Endodermal cell (in vitro differentiated cells): ENCODE measurements around the gene LZTR1. TPM values are rescaled to one million over a fixed set of nuclear protein-coding genes. Genes with fewer than 3 reads are reported as not detected.

Experiments
- DNase-seq: peaks from one replicate; pipeline ENCODE4 v3.0.0-alpha.2; 2017
- H3K27ac ChIP-seq: 2 replicates; pipeline ENCODE4 v1.5.1; 2013; ENCODE audit warnings: mild to moderate bottlenecking, low read depth, low read length, moderate library complexity
- H3K27me3 ChIP-seq: 2 replicates; pipeline ENCODE4 v1.6.1; 2013; ENCODE audit warnings: mild to moderate bottlenecking, low read length, moderate library complexity; ENCODE audit not compliant: insufficient read depth, control insufficient read depth, poor library complexity, severe bottlenecking
- H3K36me3 ChIP-seq: 2 replicates; pipeline ENCODE4 v1.7.0; 2013; ENCODE audit warnings: mild to moderate bottlenecking, low read length, moderate library complexity; ENCODE audit not compliant: control insufficient read depth, insufficient read depth
- H3K4me1 ChIP-seq: one replicate; pipeline ENCODE4 v1.7.0; 2013; ENCODE audit warnings: low read length; ENCODE audit not compliant: control insufficient read depth, insufficient read depth
- H3K4me3 ChIP-seq: 2 replicates; pipeline ENCODE4 v1.5.1; 2013; ENCODE audit warnings: mild to moderate bottlenecking, low read length, moderate library complexity
- H3K9ac ChIP-seq: 2 replicates; pipeline ENCODE4 v1.6.1; 2013; ENCODE audit warnings: mild to moderate bottlenecking, low read length, moderate library complexity; ENCODE audit not compliant: poor library complexity, severe bottlenecking; ENCODE audit errors: extremely low read depth
- H3K9me3 ChIP-seq: 2 replicates; pipeline ENCODE4 v1.6.1; 2013; ENCODE audit warnings: mild to moderate bottlenecking, low read length, moderate library complexity; ENCODE audit not compliant: control insufficient read depth
- H3K27ac Mint-ChIP-seq: 2 replicates; pipeline ENCODE4 v1.8.0; 2020; ENCODE audit warnings: mixed read lengths
- H3K27me3 Mint-ChIP-seq: 2 replicates; pipeline ENCODE4 v1.8.0; 2021; ENCODE audit warnings: mild to moderate bottlenecking, mixed read lengths; ENCODE audit not compliant: insufficient read depth
- H3K36me3 Mint-ChIP-seq: 2 replicates; pipeline ENCODE4 v1.8.0; 2020; ENCODE audit warnings: low read depth, mixed read lengths
- H3K4me1 Mint-ChIP-seq: 2 replicates; pipeline ENCODE4 v1.8.0; 2020; ENCODE audit warnings: mixed read lengths
- H3K4me3 Mint-ChIP-seq: 2 replicates; pipeline ENCODE4 v1.8.0; 2020; ENCODE audit warnings: mild to moderate bottlenecking, moderate library complexity, mixed read lengths
- H3K9me3 Mint-ChIP-seq: 2 replicates; pipeline ENCODE4 v1.8.0; 2020; ENCODE audit warnings: mild to moderate bottlenecking, mixed read lengths
- WGBS, 2 experiments: methylation state at CpG; one replicate each; pipeline versions ENCODE4 v1.1.5 to v1.1.7; 2013; ENCODE audit warnings: missing lambda C conversion rate in 2 of 2, mixed read lengths in 1 of 2; ENCODE audit not compliant: insufficient coverage in 1 of 2, insufficient read length in 1 of 2; 5-methylcytosine and 5-hydroxymethylcytosine counted together
- total RNA-seq, 2 donors: library from RNA; stranded (reverse); fragmentation: NEBNext Ultra II Directional in 1 of 2; extraction: Animal tissue kit (Norgen Biotek cat#: 25700) in 1 of 2; gene quantifications; 2 replicates in 1 of 2; 3 replicates in 1 of 2; pipeline ENCODE4 v1.2.1, GENCODE V29; 2021
- TF ChIP-seq, protein P1 (sequence below): fragments of 200-600 bp; sonication (generic); conservative IDR thresholded peaks from 2 replicates; pipeline ENCODE4 v1.5.0; 2021; ENCODE audit warnings: antibody characterized with exemption, mild to moderate bottlenecking

LZTR1 gene
- total RNA-seq, 2 donors from 2014 or later = 56.5 to 73.2 TPM

DNA sequence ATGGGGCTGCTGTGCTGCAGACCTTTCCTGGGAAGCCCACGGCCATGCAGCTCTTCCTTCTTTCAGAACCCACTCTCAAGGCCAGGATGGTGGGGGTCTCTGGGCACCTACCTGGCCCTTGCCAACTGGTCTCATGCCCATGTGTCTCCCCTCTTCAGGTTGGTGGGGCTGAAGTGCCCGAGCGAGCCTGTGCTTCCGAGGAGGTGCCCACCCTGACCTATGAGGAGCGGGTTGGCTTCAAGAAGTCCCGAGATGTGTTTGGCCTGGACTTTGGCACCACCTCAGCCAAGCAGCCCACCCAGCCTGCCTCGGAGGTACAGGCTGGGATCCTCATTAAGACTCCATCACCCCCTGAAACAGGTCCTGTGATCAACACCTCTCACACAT, 10.0 kb downstream of the LZTR1 start:
- Histone ChIP-seq H3K27ac (no peak overlapping the region), H3K4me3 (no peak overlapping the region), H3K9me3 (no peaks in the 10 kb centered on the region), H3K4me1 (no peaks in the 10 kb centered on the region), H3K27me3 (no peaks in the 10 kb centered on the region), H3K36me3 (peaks cover 7% of the 10 kb centered on the region), H3K9ac (no peak overlapping the region)
- no peaks in the 10 kb centered on the region for H3K27me3 Mint-ChIP-seq
- H3K27ac Mint-ChIP-seq = no peak overlapping the region
- H3K36me3 Mint-ChIP-seq = peaks cover 26% of the 10 kb centered on the region
- no peak for DNase-seq
- H3K4me3 Mint-ChIP-seq = no peak overlapping the region
- H3K9me3 Mint-ChIP-seq = no peaks in the 10 kb centered on the region
- no peaks in the 10 kb centered on the region for H3K4me1 Mint-ChIP-seq
- WGBS, 2 experiments = 89 to 95% methylated on average over 3 to 7 of the region's 7 CpGs
- TF ChIP-seq, protein P1, sequence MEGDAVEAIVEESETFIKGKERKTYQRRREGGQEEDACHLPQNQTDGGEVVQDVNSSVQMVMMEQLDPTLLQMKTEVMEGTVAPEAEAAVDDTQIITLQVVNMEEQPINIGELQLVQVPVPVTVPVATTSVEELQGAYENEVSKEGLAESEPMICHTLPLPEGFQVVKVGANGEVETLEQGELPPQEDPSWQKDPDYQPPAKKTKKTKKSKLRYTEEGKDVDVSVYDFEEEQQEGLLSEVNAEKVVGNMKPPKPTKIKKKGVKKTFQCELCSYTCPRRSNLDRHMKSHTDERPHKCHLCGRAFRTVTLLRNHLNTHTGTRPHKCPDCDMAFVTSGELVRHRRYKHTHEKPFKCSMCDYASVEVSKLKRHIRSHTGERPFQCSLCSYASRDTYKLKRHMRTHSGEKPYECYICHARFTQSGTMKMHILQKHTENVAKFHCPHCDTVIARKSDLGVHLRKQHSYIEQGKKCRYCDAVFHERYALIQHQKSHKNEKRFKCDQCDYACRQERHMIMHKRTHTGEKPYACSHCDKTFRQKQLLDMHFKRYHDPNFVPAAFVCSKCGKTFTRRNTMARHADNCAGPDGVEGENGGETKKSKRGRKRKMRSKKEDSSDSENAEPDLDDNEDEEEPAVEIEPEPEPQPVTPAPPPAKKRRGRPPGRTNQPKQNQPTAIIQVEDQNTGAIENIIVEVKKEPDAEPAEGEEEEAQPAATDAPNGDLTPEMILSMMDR = no peak

DNA sequence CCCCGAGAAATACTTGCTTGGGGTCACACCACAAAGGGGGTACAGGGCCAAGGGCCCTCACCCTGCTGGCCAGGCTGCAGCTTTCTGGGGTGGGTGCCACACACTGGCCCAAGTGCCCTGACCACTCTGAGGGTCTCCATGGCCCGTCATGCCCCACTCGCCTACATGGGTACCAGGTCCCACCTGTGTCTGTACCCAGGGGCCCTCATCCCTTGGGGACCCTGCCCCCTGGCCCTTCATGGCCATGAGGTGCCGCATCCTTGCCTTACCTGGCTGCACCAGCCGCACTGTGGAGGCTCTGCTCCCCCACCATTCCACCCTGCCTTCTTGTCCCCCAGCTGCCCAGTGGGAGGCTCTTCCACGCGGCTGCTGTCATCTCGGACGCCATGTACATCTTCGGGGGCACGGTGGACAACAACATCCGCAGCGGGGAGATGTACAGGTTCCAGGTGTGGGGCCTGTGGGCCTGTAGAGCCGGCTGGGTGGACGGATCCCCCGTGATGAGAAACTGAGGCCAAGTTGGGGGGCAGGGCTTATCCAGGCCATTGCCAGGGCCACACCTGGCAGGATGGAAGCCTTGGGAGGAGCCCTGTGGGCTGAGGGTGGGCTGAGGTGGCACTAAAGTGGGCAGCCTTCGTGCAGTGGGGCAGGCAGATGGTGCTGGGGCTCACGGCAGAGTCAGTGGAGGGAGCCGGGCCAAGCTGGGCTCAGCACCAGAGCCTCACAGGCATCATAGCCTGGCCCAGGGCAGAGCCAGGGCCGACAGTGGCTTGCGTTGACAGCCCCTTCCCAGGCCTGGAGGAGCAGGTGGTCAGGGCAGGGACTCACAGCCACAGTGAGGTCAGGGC, 10.6 kb downstream of the LZTR1 start:
- H3K27me3 Mint-ChIP-seq = no peaks in the 10 kb centered on the region
- Histone ChIP-seq H3K4me3 (no peak overlapping the region), H3K4me1 (no peaks in the 10 kb centered on the region), H3K9ac (no peak overlapping the region), H3K27me3 (no peaks in the 10 kb centered on the region), H3K36me3 (peaks cover 7% of the 10 kb centered on the region), H3K27ac (no peak overlapping the region), H3K9me3 (no peaks in the 10 kb centered on the region)
- H3K27ac Mint-ChIP-seq = no peak overlapping the region
- peaks cover 23% of the 10 kb centered on the region for H3K36me3 Mint-ChIP-seq
- no peaks in the 10 kb centered on the region for H3K9me3 Mint-ChIP-seq
- no peak overlapping the region for H3K4me3 Mint-ChIP-seq
- no peak for DNase-seq
- 83 to 87% methylated on average over 7 to 21 of the region's 21 CpGs for WGBS, 2 experiments
- TF ChIP-seq, protein P1 = no peak
- no peaks in the 10 kb centered on the region for H3K4me1 Mint-ChIP-seq

DNA sequence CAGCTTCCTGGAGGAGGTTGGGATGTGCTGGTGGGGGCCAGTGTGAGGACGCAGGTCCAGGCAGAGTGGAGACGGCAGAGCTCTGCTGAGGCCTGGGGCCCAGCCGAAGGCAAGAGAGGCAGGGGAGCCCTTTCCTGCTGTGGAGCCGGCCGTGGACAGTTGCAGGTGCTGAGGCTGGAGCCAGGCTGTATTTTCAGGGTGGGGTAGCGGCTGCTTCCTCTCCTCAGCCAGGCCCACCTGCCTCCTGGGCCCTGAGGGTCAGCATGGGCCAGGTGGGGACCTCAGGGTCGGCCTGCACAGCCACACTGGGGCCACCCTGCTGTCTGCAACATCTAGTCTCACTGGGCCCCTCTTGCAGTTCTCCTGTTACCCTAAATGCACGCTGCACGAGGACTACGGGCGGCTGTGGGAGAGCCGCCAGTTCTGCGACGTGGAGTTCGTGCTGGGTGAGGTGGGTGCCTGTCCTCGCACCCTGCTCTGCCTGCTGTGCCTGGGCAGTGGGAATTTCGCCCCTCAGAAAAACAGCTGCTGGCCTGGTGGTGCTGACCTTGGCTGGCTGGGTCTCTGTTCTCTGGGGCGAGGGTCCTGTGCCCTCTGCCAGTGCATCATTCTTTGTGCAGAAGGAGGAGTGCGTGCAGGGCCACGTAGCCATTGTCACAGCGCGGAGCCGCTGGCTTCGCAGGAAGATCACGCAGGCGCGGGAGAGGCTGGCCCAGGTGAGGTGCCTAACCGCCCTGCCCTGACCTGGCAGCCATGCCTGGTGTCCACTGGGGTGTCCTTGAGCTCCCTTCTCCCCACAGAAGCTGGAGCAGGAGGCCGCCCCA, 11.4 kb downstream of the LZTR1 start:
- DNase-seq = no peak
- H3K27ac ChIP-seq = no peak overlapping the region
- Mint-ChIP-seq H3K9me3 (no peaks in the 10 kb centered on the region), H3K4me1 (no peaks in the 10 kb centered on the region), H3K4me3 (no peak overlapping the region), H3K27ac (no peak overlapping the region), H3K36me3 (peaks cover 18% of the 10 kb centered on the region), H3K27me3 (no peaks in the 10 kb centered on the region)
- no peak overlapping the region for H3K4me3 ChIP-seq
- no peaks in the 10 kb centered on the region for H3K4me1 ChIP-seq
- H3K9me3 ChIP-seq = no peaks in the 10 kb centered on the region
- H3K36me3 ChIP-seq = peaks cover 7% of the 10 kb centered on the region
- no peak overlapping the region for H3K9ac ChIP-seq
- WGBS, 2 experiments = 93 to 97% methylated on average over 18 to 29 of the region's 29 CpGs
- H3K27me3 ChIP-seq = no peaks in the 10 kb centered on the region
- TF ChIP-seq, protein P1 = no peak
